Lower leg skin (tissue), 3 donors: Measurements from ENCODE around the gene ATP6V1G2.

ENCODE experiments used
- POLR2A ChIP-seq, 2 donors: fragments of 450-650 bp; IDR thresholded peaks; one replicate each; pipeline ENCODE4 v1.6.1; 2016 to 2017; ENCODE audit warnings: antibody characterized with exemption in 2 of 2, mild to moderate bottlenecking in 1 of 2, moderate library complexity in 1 of 2
- TF ChIP-seq, protein P1 (sequence below), 3 donors: fragments of 450-650 bp; IDR thresholded peaks; one replicate each; pipeline ENCODE4 v1.5.1; 2016; ENCODE audit warnings: antibody characterized with exemption in 3 of 3, mild to moderate bottlenecking in 3 of 3, moderate library complexity in 2 of 3

DNA sequence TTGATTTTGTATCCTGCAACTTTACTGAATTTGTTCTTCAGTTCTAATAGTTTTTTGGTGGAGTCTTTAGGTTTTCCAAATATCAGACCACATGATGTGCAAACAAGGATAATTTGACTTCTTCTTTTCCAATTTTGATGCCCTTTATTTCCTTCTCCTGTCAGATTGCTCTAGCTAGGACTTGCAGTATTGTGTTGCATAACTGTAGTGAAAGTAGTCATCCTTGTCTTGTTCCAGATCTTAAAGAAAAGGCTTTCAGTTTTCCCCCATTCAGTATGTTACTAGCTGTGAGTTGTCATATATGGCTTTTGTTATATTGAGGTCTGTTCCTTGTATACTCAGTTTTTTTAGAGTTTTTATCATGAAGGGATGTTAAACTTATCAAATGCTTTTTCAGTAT, 43.8 kb downstream of the ATP6V1G2 start:
- TF ChIP-seq, protein P1, sequence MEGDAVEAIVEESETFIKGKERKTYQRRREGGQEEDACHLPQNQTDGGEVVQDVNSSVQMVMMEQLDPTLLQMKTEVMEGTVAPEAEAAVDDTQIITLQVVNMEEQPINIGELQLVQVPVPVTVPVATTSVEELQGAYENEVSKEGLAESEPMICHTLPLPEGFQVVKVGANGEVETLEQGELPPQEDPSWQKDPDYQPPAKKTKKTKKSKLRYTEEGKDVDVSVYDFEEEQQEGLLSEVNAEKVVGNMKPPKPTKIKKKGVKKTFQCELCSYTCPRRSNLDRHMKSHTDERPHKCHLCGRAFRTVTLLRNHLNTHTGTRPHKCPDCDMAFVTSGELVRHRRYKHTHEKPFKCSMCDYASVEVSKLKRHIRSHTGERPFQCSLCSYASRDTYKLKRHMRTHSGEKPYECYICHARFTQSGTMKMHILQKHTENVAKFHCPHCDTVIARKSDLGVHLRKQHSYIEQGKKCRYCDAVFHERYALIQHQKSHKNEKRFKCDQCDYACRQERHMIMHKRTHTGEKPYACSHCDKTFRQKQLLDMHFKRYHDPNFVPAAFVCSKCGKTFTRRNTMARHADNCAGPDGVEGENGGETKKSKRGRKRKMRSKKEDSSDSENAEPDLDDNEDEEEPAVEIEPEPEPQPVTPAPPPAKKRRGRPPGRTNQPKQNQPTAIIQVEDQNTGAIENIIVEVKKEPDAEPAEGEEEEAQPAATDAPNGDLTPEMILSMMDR (IDR thresholded peaks at IDR 0.05) = no peak
- no peak for TF ChIP-seq POLR2A (IDR thresholded peaks at IDR 0.05)
